ENCODE results near the gene AHCYL2.
"Not testable (repeated sequence)": the region's sequence is repeated elsewhere in the genome, so short reads cannot be mapped to it uniquely, and the experiment has no call there.

AHCYL2 gene

GRCh38 chr7:129359638-129360037, 134.8 kb downstream of the AHCYL2 start:
- H3K4me3 ChIP-seq (ENCODE audit: low read depth, low read length) = no peak overlapping the region
- TF ChIP-seq MYC (IDR thresholded peaks at IDR 0.05; ENCODE audit: low read depth, low read length) = no peak
- no peak for TF ChIP-seq POLR2A (IDR thresholded peaks at IDR 0.05; ENCODE audit: extremely low read depth, insufficient read length)
- TF ChIP-seq MAX (IDR thresholded peaks at IDR 0.05; ENCODE audit: low read depth, low read length) = no peak
- TF ChIP-seq CTCF (IDR thresholded peaks at IDR 0.05; ENCODE audit: low read depth, low read length) = no peak
- DNase-seq (ENCODE audit: low read depth) = no peak

GRCh38 chr7:129361771-129362170, 136.9 kb downstream of the AHCYL2 start:
- no peak overlapping the region for H3K4me3 ChIP-seq (ENCODE audit: low read depth, low read length)
- no peak for TF ChIP-seq MYC (IDR thresholded peaks at IDR 0.05; ENCODE audit: low read depth, low read length)
- DNase-seq (ENCODE audit: low read depth) = no peak

- no peak for DNase-seq (ENCODE audit: low read depth)
- no peak overlapping the region for H3K4me3 ChIP-seq (ENCODE audit: low read depth, low read length)
- TF ChIP-seq MYC (IDR thresholded peaks at IDR 0.05; ENCODE audit: low read depth, low read length) (no peak), MAX (IDR thresholded peaks at IDR 0.05; ENCODE audit: low read depth, low read length) (no peak), CTCF (IDR thresholded peaks at IDR 0.05; ENCODE audit: low read depth, low read length) (no peak), POLR2A (IDR thresholded peaks at IDR 0.05; ENCODE audit: extremely low read depth, insufficient read length) (no peak)
Observed at GRCh38 chr7:129362496-129362895, 137.7 kb downstream of the AHCYL2 start.

GRCh38 chr7:129367349-129367699, 142.5 kb downstream of the AHCYL2 start:
- TF ChIP-seq POLR2A (IDR thresholded peaks at IDR 0.05; ENCODE audit: extremely low read depth, insufficient read length) (no peak), CTCF (IDR thresholded peaks at IDR 0.05; ENCODE audit: low read depth, low read length) (no peak), MYC (IDR thresholded peaks at IDR 0.05; ENCODE audit: low read depth, low read length) (no peak), MAX (IDR thresholded peaks at IDR 0.05; ENCODE audit: low read depth, low read length) (no peak)
- no peak overlapping the region for H3K4me3 ChIP-seq (ENCODE audit: low read depth, low read length)

GRCh38 chr7:129367700-129368388, 143.0 kb downstream of the AHCYL2 start:
- peak; percentile 83 for DNase-seq (ENCODE audit: low read depth)
- TF ChIP-seq CTCF (IDR thresholded peaks at IDR 0.05; ENCODE audit: low read depth, low read length) (peak; percentile 99), MYC (IDR thresholded peaks at IDR 0.05; ENCODE audit: low read depth, low read length) (no peak)
- H3K4me3 ChIP-seq (ENCODE audit: low read depth, low read length) = no peak overlapping the region

More at GRCh38 chr7:129367349-129367699, 142.5 kb downstream of the AHCYL2 start:
- no peak for DNase-seq (ENCODE audit: low read depth)

GRCh38 chr7:129368389-129368986, 143.7 kb downstream of the AHCYL2 start:
- DNase-seq (ENCODE audit: low read depth) = no peak
- TF ChIP-seq POLR2A (IDR thresholded peaks at IDR 0.05; ENCODE audit: extremely low read depth, insufficient read length) (no peak), MYC (IDR thresholded peaks at IDR 0.05; ENCODE audit: low read depth, low read length) (no peak), CTCF (IDR thresholded peaks at IDR 0.05; ENCODE audit: low read depth, low read length) (no peak)
- no peak overlapping the region for H3K4me3 ChIP-seq (ENCODE audit: low read depth, low read length)

GRCh38 chr7:129369447-129369846, 144.6 kb downstream of the AHCYL2 start:
- DNase-seq (ENCODE audit: low read depth); H3K4me3 ChIP-seq (ENCODE audit: low read depth, low read length): not testable (repeated sequence)

Measured in NB4 (cell line).